Measurements from ENCODE around the gene INPP5B.
"Not testable (repeated sequence)": the region's sequence is repeated elsewhere in the genome, so short reads cannot be mapped to it uniquely, and the experiment has no call there.

The INPP5B gene

DNA sequence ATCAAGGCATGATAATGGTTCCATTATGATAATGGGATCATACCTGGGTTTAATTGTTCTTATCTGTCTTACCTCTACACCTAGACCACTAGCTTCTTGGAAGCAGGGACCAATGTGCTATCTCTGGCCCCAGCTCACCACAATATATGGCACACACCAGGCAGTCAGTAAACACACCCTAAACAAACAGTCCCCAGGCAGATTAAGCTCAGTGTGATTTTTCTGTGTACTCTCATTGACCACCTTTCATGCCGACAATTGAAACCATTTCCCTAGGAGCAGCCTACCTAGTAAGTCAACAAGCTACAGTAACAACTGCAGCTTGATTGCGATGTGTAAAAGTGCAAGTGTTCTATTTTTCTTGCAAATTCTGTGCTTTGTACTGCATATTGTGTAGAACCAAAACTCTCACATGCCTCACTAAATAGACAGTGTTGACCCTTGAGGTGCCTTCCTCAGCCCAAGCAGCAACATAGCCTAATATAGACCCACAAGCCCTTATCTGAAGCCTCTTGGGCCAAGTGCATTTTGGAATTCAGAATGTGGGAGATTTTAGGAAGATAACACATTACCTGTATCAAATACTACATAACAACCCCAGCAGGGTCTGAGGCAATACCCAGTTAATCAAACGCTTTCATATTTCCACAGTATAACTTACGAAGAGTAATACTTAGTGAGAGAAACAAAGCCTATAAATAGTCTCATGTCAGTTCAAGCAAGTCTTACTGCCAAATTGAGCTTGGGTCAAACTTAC lies 32.0 kb downstream of the INPP5B start:
- DNase-seq (ENCODE audit: low read depth in 2 of 2) = no peak

DNA sequence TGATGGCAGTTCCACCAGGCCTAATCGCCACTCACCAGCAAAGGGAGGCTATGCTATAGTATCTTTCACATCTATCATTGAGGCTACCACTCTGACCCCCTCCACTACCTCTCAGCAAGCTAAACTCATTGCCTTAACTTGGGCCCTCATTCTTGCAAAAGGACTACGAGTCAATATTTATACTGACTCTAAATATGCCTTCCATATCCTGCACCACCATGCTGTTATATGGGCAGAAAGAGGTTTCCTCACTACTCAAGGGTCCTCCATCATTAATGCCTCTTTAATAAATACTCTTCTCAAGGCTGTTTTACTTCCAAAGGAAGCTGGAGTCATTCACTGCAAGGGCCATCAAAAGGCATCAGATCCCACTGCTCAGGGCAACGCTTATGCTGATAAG lies 35.4 kb downstream of the INPP5B start:
- DNase-seq (ENCODE audit: low read depth in 2 of 2) = not testable (repeated sequence)

DNA sequence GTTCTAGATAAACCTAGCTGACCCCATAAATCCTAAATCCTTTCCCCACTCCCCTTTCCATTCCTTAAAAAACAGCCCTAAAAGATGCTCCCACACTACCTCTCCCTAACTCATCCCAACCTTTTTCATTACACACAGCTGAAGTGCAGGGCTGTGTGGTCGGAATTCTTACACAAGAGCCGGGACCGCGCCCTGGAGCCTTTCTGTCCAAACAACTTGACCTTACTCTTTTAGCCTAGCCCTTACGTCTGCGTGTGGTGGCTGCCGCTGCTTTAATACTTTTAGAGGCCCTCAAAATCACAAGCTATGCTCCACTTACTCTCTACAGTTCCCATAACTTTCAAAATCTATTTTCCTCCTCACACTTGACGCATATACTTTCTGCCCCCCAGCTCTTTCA lies 36.0 kb downstream of the INPP5B start:
- DNase-seq (ENCODE audit: low read depth in 2 of 2) = not testable (repeated sequence)

DNA sequence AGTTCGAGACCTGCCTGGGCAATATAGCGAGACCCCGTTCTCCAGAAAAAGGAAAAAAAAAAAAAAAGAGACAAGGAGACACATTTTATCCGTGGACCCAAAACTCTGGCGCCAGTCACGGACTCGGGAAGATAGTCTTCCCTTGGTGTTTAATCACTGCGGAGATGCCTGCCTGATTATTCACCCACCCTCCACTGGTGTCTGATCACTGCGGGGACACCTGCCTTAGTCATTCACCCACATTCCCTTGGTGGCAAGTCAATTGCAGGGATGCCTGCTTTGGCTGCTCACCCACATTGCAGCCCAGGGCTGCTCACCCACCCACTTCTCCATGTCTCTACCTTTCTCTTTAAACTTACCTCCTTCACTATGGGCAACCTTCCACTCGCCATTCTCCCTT lies 38.3 kb downstream of the INPP5B start:
- DNase-seq (ENCODE audit: low read depth in 2 of 2) = not testable (repeated sequence)

DNA sequence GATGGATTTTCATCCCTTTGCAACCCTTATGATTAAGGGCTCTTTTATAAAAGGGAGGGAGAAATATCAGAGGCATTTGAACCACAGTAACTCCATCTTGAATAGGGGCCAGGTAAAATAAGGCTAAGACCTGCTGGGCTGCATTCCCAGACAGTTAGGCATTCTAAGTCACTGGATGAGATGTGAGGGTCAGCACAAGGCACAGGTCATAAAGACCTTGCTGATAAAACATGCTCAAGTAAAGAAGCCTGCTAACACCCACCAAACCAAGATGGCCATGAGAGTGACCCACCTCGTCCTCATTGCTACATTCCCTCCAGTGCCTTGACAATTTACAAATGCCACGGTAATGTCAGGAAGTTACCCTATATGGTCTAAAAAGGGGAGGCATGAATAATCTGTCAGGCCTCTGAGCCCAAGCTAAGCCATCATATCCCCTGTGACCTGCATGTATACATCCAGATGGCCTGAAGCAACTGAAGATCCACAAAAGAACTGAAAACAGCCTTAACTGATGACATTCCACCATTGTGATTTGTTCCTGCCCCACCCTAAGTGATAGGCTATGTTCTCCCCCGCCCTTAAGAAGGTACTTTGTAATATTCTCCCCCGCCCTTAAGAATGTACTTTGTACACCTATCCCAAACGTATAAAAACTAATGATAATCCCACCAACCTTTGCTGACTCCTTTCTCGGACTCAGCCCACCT lies 39.3 kb downstream of the INPP5B start:
- not testable (repeated sequence) for DNase-seq (ENCODE audit: low read depth in 2 of 2)

DNA sequence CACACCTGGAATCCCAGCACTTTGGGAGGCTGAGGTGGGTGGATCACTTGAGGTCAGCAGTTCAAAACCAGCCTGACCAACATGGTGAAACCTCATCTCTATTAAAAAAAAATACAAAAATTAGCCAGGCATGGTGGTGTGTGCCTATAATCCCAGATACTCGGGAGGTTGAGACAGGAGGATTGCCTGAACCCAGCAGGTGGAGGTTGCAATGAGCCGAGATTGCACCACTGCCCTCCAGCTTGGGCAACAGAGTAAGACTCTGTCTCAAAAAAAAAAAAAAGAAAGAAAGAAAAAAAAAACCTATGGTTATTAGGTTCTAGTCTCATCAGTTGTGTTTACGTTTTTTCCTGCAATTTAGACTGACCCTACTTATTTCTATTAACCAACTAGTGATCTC lies 40.3 kb downstream of the INPP5B start:
- not testable (repeated sequence) for DNase-seq (ENCODE audit: low read depth in 2 of 2)

DNA sequence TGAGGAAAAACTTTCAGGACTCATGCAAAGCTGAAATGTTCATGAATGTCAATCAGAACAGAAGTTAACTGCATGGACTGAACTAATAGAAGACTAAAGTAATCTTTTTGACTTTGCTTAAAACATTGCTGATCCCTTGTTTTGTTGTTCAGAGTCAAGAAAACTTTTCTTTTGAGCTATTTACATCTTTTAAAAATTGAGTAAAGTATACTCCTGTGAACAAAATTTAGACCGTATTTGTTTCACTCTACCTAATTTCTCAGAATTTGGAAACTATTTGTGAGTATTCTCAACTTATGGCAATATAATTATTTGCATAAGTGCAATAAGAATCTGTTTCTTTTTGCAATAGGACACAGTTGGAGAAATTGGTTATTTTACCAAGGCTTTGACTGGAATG lies 41.1 kb downstream of the INPP5B start:
- DNase-seq (ENCODE audit: low read depth in 2 of 2) = no peak

DNA sequence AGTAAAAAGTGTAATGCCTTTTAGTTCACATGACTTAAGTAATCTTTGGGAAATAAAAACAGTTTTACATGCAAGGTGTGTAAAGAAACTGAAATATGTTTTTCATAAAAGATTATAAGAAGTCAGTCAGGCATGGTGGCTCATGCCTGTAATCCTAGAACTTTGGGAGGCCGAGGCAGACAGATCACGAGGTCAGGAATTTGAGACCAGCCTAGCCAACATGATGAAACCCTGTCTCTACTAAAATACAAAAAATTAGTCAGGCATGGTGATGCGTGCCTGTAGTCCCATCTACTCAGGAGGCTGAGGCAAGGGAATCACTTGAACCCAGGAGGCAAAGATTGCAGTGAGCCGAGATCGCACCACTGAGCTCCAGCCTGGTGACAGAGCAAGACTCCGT lies 42.9 kb downstream of the INPP5B start:
- not testable (repeated sequence) for DNase-seq (ENCODE audit: low read depth in 2 of 2)

DNA sequence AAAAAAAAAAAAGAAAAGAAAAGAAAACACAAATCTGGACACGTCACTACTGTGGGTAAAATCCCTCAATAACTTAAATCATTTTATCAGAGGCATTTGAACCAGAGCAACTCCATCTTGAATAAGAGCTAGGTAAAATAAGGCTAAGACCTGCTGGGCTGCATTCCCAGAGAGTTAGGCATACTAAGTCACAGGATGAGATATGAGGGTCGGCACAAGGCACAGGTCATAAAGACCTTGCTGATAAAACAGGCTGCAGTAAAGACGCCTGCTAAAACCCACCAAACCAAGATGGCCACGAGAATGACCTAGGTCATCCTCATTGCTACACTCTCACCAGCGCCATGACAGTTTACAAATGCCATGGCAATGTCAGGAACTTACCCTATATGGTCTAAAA lies 43.9 kb downstream of the INPP5B start:
- no peak for DNase-seq (ENCODE audit: low read depth in 2 of 2)

DNA sequence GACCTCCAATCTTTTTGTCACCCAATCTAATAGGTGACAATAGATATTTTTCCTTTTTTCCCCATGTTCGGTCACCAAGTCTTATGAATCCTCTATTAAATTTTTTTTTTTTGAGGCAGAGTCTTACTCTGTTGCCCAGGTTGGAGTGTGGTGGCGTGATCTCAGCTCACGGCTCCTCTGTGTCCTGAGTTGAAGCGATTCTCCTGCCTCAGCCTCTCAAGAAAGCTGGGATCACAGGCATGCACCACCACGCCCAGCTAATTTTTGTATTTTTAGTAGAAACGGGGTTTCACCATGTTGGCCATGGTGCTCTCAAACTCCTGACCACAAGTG lies 45.0 kb downstream of the INPP5B start:
- no peak for DNase-seq (ENCODE audit: low read depth in 2 of 2)

DNA sequence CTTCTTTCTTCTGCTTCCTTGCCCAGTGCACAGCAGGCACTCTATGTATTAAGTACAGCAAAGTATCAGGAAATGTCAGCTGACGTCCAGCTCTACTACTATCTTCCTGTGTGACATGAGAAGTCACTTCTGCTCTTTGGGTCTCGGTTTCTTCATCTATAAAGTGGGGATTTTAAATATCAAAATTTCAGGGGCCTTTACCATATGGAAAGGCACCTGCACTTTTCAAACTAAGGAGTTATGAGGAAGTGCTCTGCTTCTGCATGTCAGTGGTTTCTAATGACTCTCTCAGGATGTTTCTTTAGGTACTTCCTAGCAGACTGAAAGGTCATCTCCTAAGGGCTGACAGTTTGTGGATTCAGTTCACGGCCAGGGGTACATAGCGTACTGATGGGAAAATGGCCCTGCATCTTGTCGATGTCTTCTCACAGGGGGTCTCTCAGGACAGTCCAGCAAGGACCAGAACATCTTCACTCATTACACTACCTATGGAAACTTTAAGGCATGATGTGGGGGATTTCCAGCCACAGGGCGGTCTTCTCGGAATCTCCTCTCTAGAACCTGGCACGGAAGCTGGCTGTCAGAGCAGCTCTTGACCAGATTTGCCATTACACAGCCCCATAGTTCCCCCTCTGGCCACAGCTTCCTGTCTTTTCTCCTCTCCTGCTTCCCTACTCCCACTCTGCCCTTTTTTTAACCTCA lies 45.5 kb downstream of the INPP5B start:
- DNase-seq (ENCODE audit: low read depth in 2 of 2) = no peak

DNA sequence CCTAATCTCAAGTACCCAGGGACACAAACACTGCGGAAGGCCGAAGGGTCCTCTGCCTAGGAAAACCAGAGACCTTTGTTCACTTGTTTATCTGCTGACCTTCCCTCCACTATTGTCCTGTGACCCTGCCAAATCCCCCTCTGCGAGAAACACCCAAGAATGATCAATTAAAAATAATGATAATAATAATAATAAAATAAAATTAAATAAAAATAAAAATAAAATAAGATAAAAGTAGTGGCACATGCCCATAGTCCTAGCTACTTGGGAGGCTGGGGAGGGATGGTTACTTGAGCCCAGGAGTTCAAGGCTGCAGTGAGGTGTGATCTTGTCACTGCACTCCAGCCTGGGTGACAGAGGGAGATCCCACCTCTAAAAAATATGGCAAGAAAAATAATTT lies 49.3 kb downstream of the INPP5B start:
- not testable (repeated sequence) for DNase-seq (ENCODE audit: low read depth in 2 of 2)

DNA sequence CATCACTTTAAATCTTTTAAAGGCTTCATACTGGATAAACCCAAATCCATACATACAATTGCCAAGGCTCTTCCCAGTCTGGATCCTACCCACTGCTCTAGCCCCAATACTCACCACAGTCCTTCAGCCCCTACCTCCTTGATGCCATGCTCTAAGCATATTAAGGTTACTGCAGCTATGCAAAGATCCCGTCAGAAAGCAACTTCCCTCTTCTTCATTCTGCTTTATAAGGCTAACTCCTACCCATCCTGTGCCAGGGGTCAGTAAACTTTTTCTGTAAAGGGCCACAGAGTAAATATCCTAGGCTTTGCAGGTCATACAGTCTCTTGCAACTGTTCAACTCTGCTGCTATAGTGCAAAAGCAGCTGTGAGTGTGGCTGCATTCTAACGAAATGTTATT lies 53.2 kb downstream of the INPP5B start:
- no peak for DNase-seq (ENCODE audit: low read depth in 2 of 2)

DNA sequence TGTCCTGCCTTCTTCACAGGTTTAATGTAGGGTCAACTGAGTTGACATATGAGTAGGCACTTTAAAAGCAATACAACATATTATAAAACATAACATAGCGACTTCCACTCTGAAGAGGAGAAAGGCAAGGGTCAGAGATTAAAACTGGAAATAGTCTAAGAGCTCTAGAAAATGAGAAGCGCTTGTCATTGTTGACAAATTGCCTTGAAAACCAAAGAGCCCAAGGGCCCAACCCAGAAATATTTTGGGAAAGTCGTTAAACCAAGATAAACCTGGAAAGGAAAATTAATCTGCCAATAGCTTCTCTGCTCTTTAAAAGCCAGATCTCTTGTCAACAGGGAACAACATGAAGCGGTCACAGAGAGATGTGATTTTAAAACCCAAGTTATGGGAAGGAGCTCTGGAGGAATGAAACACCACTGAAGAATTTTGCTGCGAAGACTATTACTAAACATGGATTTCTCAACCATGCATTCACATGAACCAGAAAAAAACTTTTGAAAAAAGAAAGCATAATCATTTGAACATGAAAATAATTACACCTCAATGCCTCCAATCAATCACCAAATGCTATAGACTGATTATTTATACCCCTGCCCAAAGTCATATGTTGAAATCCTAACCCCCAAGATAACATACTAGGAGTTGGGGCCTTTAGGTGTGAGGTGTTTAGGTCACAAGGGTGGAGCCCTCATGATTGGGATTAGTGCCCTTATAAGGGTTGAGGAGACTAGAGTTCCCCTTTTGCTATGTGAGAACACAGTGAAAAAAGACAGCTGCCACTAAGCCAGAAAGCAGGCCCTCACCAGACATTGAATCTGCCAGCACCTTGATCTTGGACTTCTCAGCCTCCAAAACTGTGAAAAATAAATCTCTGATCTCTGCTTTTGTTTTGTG lies 54.5 kb downstream of the INPP5B start:
- no peak for DNase-seq (ENCODE audit: low read depth in 2 of 2)

DNA sequence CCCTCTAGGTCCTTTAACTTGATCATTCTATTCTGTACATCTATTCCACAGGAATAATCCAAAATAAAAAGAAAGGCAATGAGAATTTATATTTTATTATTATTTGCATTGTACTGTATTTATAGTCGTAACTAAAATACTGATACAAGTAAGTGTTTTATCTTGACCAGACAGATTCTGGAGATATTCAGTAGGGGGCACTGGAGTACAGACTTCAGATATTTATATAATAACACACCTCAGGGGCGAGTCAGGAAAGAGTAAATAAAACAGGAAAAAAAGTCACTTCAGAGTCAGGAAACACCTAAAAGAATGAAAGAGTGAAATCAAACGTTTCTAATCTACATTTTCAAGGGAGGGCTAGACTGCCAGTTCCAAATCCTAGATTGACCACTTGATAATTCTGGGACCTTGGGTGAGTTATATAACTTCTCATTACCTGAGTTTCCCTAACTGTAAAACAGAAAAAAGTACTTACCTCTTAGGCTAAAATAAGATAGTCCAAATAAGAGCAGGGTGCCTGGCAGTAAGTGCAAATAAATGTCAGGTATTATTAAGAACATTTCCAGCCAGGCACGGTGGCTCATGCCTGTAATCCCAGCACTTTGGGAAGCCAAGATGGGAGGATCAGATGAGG lies 56.4 kb downstream of the INPP5B start:
- DNase-seq (ENCODE audit: low read depth in 2 of 2) = no peak

DNA sequence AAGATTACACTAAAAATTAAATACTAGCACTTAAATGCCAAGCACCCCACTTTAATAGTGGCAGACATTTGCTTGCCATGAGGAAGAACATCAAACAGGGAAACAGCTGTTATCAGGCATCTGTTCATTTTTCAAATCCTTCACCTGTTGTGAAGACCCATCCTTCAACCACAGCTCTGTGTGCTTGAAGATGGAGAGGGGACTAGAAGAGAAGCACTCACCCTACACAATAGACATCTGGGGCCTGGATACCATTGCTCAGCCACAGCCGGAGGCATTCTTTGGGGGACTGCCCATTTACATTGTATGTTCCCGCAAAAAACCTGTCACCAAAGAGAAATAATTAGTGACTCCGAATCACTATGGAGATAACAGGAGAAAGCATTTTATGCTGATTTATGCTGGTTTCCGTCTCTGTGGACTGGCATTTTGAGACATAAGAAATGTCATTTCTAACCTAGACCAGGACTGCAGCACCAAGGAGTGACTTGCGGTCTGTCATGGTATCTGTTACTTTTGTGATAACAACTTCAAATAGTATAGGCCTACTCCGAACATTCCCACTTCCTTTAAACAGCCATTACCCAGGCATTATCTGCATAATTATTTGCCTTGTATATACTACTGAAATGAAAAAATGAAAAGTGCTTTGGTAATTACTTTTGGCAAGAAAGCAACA lies 58.7 kb downstream of the INPP5B start:
- no peak for DNase-seq (ENCODE audit: low read depth in 2 of 2)

DNA sequence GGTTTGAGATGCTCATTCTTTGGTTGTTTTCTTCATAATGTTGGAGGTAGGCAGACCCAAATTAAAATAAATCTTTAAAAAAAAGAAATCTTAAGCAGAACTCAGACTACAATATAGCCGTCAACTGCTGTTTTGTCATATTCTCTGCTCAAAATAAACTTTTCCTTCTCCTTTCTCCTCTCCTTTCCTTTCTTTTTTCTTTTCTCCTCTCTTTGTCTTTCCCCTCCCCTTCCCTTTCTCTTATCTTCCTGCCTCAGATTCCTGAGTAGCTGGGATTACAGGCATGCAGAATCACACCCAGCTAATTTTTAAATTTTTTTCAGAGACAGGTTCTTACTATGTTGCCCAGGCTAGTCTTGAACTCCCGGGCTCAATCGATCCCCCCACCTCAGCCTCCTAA lies 62.7 kb downstream of the INPP5B start:
- DNase-seq (ENCODE audit: low read depth in 2 of 2) = no peak

DNA sequence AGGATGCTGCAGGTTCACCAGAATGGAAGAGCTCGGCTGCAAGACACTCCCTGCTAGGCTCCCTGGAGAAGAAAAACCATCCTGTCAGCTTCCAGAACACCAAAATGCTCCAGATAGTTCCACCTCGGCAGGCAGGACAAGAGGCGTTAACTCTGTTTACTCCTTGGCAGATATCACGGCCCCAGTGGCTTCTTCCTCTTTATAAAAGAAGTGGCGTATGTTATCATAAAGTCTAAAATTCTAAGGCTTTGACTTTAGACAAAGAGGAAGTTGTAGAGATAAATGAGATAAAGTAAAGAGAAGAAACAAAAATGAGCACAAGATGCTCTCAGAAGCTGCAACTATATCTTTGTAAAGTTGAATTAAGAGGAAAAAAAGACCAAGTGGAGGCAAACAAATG lies 63.2 kb downstream of the INPP5B start:
- no peak for DNase-seq (ENCODE audit: low read depth in 2 of 2)

DNA sequence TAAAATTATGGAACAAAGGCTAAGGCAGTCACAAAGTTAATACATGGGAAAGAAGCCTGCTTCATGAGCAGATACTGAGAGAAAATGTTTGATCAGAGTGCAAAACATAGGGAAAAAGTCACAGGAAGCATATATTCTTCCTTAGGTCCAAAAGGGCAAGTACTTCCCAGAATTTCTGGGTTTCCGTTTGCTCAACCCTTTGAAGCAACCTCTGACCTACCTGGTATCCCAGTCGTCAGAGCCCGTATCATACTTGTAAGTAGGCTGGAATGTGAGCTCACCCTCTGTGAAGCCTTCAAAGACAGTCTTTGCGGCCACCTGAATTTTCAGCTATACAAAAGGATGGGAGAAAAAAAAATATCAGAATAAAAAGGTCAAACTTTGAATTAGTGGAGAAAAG lies 67.0 kb downstream of the INPP5B start:
- DNase-seq (ENCODE audit: low read depth in 2 of 2) = no peak

DNA sequence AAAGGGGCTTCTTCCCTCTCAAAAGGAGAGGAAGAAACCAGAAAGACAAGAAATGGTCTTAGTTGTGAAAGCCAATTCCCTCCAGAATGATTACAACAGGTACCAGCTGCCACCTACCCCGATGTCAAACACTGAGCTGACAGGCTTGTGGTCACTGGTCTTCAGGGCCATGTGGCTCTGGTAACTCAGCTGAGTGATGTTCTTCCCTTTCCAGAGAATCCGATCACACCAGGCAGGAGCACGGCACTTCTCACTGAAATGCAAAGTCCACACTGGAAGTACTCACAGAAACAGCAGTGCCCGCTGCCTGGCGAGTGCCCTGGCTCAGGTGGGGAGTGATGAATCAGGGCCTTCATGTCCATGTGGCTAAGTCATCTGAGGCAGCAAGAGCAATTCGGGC lies 68.8 kb downstream of the INPP5B start:
- DNase-seq (ENCODE audit: low read depth in 2 of 2) = no peak

DNA sequence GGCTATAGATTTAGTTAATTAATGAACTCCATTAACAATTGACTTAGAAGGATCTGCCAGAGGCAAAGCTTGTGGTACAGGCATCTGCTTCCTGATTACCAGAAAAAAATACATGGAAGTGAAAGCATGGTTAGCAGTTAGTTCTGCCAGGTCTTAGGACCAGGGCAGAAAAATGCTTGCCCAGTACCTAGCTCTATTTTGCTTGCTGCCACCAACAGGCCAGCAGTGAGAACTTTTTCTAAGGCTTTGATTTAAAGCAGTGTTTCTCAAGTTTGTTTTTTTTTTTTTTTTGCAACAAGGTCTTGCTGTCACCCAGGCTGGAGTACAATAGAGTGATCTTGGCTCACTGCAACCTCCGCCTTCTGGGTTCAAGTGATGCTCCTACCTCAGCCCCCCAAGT lies 71.0 kb downstream of the INPP5B start:
- no peak for DNase-seq (ENCODE audit: low read depth in 2 of 2)
